Ascending aorta (tissue), 2 donors: ENCODE measurements around the gene TOE1. TPM values are rescaled to one million over a fixed set of nuclear protein-coding genes. Genes with fewer than 3 reads are reported as not detected.

Experiments used
- DNase-seq, 2 donors: peaks; one replicate each; pipeline ENCODE4 v3.0.0-alpha.2; 2019; ENCODE audit warnings: low spot score in 2 of 2
- H3K27ac ChIP-seq, 2 donors: fragments of 200-600 bp; sonication (generic); one replicate each; pipeline ENCODE4 v1.5.1; 2016 to 2017; ENCODE audit warnings: mild to moderate bottlenecking in 1 of 2
- H3K27me3 ChIP-seq: fragments of 200-600 bp; sonication (generic); one replicate; pipeline ENCODE4 v1.5.1; 2017
- H3K36me3 ChIP-seq, 2 donors: fragments of 200-600 bp; sonication (generic); one replicate each; pipeline ENCODE4 v1.5.1; 2016
- H3K4me1 ChIP-seq, 2 donors: fragments of 200-600 bp; sonication (generic); one replicate each; pipeline ENCODE4 v1.5.1; 2016 to 2017; ENCODE audit warnings: mild to moderate bottlenecking in 1 of 2
- H3K4me3 ChIP-seq, 2 donors: fragments of 200-600 bp; sonication (generic); one replicate each; pipeline ENCODE4 v1.5.1; 2016 to 2017; ENCODE audit warnings: mild to moderate bottlenecking in 1 of 2
- H3K9me3 ChIP-seq, 2 donors: fragments of 200-600 bp; sonication (generic); one replicate each; pipeline ENCODE4 v1.5.1; 2016
- CTCF ChIP-seq, 3 experiments: fragments of 200-600 bp in 2 of 3; fragments of 450-650 bp in 1 of 3; sonication (generic) in 2 of 3; IDR thresholded peaks; one replicate each; pipeline ENCODE4 v1.5.1; 2016 to 2019; ENCODE audit warnings: antibody characterized with exemption in 3 of 3, mild to moderate bottlenecking in 1 of 3, moderate library complexity in 1 of 3
- intact Hi-C: fragments of 100-400 bp; cut with DNase I; formaldehyde crosslinking; loops from one replicate; pipeline ENCODE4 v1.15.1; 2023
- total RNA-seq: library from RNA; depleted of rRNA; stranded (reverse); fragments of >200 nt; gene quantifications from one replicate; pipeline ENCODE4 v1.1.0, GENCODE V29; 2016

TOE1 gene
- total RNA-seq, 1 donor from 2014 or later: 6.9 TPM

GRCh38 chr1:45317166-45317565 lies 22.8 kb upstream of the TOE1 start:
- H3K27ac ChIP-seq: no peak overlapping the region
- H3K4me3 ChIP-seq: no peak overlapping the region
- TF ChIP-seq CTCF (IDR thresholded peaks at IDR 0.05): no peak
- no peaks in the 10 kb centered on the region for H3K4me1 ChIP-seq
- intact Hi-C loops: no loop called here
- H3K27me3 ChIP-seq: no peaks in the 10 kb centered on the region
- no peak for DNase-seq
- H3K36me3 ChIP-seq: no peaks in the 10 kb centered on the region
- H3K9me3 ChIP-seq: no peaks in the 10 kb centered on the region

GRCh38 chr1:45319761-45320160 lies 20.2 kb upstream of the TOE1 start:
- no peaks in the 10 kb centered on the region for H3K9me3 ChIP-seq
- no peaks in the 10 kb centered on the region for H3K27me3 ChIP-seq
- no peak for TF ChIP-seq CTCF (IDR thresholded peaks at IDR 0.05)
- no peak overlapping the region for H3K4me3 ChIP-seq
- no peaks in the 10 kb centered on the region for H3K4me1 ChIP-seq
- intact Hi-C loops: no loop called here
- no peak for DNase-seq
- no peak overlapping the region for H3K27ac ChIP-seq
- no peaks in the 10 kb centered on the region for H3K36me3 ChIP-seq

GRCh38 chr1:45321444-45321843 lies 18.5 kb upstream of the TOE1 start:
- H3K4me3 ChIP-seq: no peak overlapping the region
- H3K9me3 ChIP-seq: no peaks in the 10 kb centered on the region
- no peak for TF ChIP-seq CTCF (IDR thresholded peaks at IDR 0.05)
- no peaks in the 10 kb centered on the region for H3K4me1 ChIP-seq
- no peaks in the 10 kb centered on the region for H3K36me3 ChIP-seq
- H3K27ac ChIP-seq: no peak overlapping the region
- no peaks in the 10 kb centered on the region for H3K27me3 ChIP-seq
- DNase-seq: no peak
- intact Hi-C loops: no loop called here

- Histone ChIP-seq H3K27ac (no peak overlapping the region), H3K27me3 (no peaks in the 10 kb centered on the region), H3K9me3 (no peaks in the 10 kb centered on the region), H3K36me3 (no peaks in the 10 kb centered on the region), H3K4me1 (peaks cover 5 to 7% of the 10 kb centered on the region in 2 donors), H3K4me3 (no peak overlapping the region)
- no peak for TF ChIP-seq CTCF (IDR thresholded peaks at IDR 0.05)
- intact Hi-C loops: no loop called here
- peak in 1 of 2 donors; percentile 27 for DNase-seq
These were observed 17.4 kb upstream of the TOE1 start for GRCh38 chr1:45322486-45323040.

- Histone ChIP-seq H3K9me3 (no peaks in the 10 kb centered on the region), H3K4me3 (peak overlapping the region in 1 of 2 donors; percentile 59), H3K27ac (no peak overlapping the region), H3K27me3 (no peaks in the 10 kb centered on the region), H3K36me3 (peaks cover 4 to 18% of the 10 kb centered on the region in 2 donors), H3K4me1 (peaks cover 5 to 8% of the 10 kb centered on the region in 2 donors)
- peak in 1 of 2 donors; percentile 58 for DNase-seq
- intact Hi-C loops: no loop called here
- no peak for TF ChIP-seq CTCF (IDR thresholded peaks at IDR 0.05)
These were observed 14.0 kb upstream of the TOE1 start for GRCh38 chr1:45325851-45326506.
